HG03025 (cell line): ENCODE results near the gene ASIC4.

Experiments
- ATAC-seq: cut with Tn5 transposase; IDR thresholded peaks from one replicate; pipeline ENCODE4 v1.9.1; 2021; ENCODE audit warnings: mild to moderate bottlenecking, moderate library complexity; ENCODE audit not compliant: unreplicated experiment, low FRiP score

The ASIC4 gene

DNA sequence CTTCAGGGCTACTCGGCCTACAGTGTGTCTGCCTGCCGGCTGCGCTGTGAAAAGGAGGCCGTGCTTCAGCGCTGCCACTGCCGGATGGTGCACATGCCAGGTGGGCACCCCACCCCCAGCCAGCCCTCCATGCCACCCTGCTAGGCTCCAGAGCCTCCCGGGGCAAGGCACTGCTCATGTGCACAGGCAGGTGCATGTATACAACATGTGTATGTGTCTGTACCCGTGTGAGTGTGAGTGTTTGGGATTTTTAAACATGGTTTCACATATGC, 18.0 kb downstream of the ASIC4 start:
- no peak for ATAC-seq

DNA sequence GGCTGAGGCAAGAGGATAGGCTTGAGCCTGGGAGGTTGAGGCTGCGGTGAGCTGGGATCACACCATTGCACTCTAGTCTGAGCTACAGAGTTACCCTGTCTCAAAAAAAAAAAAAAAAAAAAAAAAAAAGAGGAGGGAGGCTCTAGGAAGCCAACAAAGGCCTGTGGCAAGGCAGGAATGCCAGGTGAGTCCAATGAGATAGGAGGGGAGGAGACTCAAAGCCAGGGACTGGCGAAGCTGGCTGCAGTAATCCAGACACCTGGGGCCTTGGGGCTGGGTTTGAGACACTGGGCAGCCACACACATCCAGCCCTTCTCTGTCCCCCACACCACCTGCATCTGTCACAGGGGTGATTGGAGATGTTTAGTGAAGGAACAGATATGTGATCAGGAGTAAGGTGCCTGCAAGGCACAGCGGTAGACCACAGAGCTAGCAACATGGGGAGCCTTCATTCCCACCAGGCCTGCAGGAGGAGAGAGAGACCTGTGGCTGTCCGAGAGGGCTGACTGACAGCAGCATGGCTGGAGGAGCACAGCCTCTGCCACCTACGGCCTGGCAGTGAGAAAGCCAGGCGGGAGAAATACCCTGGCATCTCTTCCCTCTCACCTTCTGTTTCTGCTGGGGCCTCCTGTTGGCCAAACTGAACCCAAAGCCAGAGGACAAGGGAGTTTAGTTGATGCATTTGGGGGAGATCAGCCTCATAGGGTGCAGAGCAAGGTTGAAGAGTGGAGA, 19.8 kb downstream of the ASIC4 start:
- no peak for ATAC-seq

DNA sequence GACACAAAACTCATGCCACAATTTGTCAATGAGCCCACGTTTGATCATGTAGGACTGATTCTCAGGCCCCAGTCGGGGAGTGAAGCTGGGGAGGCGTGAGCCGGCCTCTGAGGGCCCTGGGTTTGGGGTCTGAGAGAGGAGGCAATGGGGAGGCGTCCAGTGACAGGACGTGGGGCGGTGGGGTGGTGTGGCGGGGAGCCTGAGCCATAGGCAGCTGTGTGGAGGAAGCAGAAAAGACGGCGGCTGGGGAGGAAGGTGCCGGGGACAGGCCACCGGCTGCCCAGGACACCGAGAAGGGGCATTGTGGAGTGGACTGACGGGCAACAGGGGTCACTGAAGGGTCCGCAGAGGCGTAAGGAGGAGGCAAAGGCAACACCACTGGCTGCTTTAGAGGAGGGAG, 22.1 kb downstream of the ASIC4 start:
- no peak for ATAC-seq

DNA sequence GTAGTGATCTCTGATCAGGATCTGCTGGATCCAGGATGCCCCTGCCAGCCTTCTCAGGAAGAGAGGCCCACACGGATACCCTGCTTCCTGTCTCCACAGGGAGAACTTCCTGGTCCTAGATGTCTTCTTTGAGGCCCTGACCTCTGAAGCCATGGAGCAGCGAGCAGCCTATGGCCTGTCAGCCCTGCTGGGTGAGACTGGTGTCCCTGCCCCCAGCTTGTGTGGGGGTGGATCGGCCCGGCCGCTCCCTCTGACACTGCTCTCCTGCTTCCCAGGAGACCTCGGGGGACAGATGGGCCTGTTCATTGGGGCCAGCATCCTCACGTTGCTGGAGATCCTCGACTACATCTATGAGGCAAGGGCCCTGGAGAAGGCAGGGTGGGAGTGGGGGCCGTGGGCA, 22.7 kb downstream of the ASIC4 start:
- no peak for ATAC-seq

DNA sequence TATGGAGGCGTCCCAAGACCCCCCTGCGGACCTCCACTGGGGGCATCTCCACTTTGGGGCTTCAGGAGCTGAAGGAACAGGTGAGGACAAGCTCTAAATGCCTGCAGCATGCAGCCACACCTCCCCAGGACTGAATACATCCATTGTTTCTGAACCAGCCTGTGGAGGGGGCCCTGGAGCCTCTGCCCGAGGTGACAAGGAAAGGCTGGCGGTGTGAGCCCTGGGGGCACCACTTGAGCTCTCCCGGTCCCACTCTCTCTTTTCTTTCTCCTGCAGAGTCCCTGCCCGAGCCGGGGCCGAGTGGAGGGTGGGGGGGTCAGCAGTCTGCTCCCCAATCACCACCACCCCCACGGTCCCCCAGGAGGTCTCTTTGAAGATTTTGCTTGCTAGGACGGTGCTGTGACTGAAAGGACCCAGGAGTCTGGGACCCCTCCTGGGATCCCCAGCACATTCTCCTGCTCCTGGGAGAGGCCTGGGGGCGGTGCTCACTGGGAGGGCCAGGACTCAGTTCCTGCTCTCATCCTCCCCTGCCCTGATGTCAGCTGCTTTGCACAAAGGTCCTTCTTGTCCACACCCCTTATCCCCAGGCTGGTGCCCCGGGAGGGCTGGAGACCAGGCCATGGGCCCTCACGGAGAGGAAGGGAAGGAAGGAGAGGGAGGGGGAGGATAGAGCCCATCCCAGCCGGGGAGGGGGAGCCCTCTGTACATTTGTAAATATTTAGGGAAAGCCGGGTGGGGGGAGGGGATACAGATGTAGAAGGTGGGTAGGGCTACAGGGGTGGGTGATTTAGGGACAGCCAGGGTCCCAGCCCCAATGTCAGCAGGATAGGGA, 23.6 kb downstream of the ASIC4 start:
- no peak for ATAC-seq

DNA sequence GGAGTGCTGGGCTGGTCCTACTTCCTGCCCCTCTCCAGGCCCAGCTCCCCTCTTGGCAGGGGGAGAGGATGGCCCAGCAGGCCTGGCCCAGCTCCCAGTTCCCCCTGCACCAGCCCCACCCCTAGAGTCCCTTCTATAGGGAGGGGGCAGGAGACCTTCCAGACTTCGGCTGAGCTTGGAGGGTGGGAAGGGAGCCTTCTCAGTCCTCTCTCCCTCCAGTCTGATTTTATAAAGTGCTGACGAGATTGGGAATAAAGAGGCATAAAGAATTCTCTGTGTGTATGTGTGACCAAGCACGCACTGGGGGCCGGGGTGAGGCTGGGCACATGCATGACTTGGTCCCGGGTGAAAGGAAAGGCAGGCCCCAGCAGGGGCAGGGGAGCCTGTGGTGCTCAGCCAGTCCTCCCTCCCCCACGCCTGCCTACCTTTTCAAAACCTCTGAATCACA, 24.2 kb downstream of the ASIC4 start:
- no peak for ATAC-seq

DNA sequence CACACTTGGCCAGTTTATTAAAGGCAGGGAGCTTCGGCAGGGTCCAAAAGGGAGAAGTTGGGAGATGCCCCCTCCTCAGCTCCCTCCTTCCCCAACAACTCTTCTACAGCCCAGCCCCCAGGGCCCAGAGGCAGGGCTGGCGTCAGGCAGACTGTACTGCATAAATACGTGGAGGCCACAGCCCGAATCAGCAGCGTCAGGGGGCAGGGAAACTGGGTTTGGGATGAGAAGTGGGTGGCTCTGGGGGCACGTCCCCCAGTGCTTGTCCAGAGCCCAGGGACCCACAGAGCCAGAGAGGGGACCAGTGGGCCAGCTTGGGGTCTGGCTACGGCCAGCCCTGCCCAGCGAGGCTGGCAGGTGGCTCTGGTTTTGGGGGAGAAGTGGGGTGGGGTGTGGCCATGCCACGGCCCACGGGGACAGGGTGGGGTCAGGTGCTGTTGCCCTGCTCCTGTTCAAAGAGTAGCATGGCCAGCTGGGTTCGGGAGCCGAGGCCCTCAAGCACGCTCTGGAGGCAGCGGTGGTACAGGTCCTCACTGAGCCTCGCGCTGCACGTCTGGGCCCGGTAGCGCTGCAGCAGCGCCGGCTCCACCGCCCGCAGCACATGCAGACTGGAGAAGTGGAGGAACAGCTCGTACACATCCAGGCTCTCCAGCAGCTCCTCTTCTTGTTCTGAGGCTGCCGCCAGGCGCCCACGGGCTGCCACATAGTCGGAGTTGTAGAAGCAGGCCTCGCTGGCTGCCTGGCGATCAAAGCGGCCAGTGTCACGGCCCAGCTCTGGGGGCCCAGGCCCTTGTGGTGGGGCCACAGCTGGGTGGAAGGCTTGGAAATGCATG, 24.9 kb downstream of the ASIC4 start:
- no peak for ATAC-seq

DNA sequence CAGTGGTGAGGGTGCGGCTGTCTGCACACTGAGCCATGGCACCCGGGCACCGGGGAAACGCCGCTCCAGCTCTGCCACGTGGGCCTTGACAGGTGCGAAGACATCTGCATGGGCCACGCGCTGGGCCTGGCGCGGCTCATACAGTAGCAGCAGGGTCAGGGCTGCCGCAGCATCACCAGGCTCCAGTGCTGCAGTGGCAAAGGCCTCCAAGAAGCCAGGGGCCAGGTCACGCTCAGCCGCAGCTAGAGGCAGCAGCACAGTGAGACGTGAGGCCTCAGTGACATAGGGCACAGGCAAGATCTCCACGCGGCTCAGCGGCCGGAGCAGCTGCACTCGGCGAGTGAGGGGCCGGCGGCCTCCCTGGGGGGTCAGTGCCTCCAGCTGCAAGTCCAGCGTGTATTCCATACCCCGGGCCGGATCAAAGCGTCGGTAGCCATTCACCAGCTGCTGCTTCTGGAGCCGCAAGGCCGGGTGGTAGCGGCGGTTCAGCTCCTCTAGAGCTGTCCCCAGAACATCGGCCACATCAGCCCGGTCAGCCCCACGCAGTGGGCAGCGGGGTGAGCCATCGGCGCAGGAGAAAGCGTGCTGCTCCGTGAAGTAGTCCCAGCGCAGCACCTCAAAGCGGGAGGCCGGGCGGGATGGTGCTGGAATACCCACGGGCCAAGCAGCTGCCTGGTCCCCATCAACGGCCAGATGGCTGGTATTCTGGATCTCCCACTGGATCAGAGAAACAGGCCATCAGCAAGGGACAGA, 25.8 kb downstream of the ASIC4 start:
- ATAC-seq = no peak

DNA sequence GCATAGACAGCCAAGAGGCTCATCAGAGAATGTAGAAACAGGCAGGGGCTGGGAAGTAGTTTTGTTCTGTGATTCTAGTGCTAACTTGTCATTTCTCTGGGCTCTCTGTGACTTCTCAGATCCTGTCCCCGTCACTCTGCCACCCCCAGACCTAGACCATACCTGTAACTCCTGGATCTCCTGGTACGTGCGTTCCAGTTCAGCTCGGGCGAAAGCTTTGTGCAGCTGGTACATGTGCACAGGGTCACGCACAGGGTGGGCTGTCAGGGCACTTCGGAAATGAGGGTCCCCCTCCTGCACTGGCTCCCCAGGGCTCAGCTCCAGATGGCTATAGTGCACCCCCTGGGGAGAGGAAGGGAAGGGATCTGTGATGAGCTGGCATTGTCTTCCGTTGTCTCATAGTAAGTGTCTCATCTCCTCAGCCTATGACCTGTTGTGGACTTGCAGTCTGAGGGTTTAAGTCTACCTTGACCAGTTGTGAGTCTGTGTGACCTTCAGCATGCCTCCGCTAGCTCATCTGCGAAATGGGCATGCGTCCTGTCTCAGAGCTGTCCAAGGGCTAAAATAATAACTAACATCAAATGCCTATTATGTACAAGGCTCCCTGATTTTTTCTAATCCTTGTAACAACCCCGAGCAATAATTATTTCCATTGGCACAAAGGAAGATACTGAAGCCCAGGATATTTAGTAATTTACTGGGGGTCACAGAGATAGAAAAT, 26.7 kb downstream of the ASIC4 start:
- ATAC-seq = no peak

DNA sequence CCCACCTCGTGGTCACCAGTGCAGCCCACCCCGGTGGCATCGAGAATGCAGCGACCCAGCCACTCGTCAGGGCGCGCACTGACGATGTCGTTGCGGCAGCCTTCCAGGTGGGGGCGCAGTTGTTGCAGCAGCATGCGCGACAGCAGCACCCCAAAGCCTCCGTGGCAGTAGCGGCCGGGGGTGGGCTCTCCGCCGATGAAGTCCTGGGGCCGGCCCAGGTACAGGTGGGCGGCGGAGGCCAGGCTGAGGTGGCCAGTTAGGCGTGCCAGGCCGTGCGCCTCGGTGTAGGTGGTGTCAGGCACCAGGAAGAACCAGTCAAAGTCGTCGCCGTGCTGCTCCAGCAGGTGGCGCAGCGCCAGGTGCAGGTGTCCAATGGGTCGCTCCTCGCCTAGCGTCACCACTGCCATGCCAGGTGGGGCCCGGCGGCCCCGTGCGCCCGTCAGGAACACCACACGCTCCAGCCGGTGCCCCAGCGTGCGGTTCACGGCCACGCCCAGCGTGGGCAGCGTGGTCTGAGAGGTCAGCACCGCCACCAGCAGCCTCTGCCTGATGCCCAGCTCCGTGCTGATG, 27.4 kb downstream of the ASIC4 start:
- ATAC-seq = peak; percentile 45

DNA sequence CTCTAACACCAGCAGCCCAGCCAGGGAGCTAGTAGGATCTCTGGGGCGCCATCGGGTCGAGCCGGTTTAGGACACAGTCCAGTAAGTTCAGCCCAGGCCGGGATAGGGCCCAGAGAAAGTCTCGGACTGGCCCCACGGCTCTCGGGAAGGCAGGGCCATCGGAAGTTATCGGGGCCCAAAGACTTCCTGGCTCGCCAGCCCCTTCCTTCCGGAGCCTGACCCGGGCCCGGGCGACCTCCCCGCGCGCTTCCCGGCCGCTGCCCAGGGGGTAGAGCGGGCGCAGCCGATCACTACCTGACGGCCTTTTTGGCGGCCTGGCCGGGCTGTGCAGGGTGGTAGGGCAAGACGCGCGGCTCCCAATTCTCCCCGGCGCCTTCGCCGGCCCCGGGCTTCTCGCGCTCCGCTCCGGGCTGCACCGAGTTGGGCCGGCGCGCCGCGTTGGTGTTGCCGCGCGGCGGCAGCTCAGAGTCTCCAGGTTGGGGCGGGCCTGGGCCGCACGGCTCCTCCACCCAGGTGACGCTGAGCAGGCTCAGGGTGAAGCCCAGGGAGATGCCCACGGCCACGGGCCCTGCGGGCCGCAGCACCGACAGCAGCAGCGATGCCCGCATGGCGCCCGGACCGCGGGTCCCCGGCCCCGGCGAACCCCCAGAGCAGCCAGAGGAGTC, 28.8 kb downstream of the ASIC4 start:
- peak; percentile 39 for ATAC-seq

DNA sequence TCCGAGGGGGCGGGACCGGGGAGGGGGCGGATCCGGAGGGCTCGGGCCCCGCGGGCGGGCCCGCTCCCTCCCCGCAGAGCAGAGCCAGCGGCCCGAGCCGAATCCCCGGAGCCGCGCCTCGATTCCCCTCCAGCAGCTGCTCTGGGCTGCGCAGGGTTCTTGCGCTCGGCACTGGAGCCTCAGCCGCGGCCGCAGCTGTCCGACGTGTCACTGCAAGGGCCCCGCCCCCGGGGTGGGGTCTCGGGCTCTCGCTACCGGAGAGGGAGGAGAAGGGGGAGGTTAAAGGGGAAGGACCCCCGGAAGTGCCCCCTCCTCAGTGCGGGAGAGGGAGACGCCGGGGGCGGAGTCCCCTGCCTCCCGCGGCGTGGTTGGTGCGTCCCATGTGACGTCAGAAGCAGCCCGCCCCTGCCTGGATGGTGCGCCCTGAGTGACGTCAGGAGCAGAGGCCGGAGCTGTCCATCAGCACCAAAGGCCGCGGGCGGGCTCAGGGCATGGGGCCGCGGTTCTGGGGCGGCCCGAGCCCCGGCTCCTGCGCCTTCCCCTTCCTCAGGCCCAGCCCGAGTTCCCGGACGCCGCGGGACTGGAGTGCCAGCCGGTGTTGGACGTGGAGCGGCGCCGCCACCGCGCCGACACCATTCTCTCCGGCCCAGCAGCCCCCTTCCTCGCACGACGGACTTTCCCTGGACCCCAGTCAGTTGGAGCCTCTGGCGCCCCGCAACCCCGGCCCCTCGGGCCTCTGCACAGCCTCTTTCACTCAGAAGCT, 29.5 kb downstream of the ASIC4 start, which contains the start of the genes CHPF and TMEM198:
TSS of gene CHPF (minus strand) at position 214 of the 763 bp plus-strand sequence. CDS start 271 bp downstream, outside the sequence.
TSS of gene TMEM198 (plus strand) at position 433 of the 763 bp plus-strand sequence. CDS start 700 bp downstream, outside the sequence.
- peak; percentile 77 for ATAC-seq

DNA sequence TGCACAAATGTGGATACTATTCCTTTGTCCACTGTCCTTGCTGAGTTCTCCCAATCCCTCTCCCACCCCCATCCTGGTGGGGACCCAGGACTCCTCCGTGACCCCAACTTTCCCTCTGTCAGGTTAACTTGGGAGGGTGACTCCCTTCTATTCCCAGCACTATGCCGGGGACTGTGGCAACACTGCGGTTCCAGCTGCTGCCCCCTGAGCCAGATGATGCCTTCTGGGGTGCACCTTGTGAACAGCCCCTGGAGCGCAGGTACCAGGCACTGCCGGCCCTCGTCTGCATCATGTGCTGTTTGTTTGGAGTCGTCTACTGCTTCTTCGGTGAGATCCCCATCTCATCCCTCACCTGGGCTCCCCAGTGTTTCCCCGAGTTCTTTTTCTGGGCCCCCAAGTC, 30.3 kb downstream of the ASIC4 start:
- no peak for ATAC-seq

DNA sequence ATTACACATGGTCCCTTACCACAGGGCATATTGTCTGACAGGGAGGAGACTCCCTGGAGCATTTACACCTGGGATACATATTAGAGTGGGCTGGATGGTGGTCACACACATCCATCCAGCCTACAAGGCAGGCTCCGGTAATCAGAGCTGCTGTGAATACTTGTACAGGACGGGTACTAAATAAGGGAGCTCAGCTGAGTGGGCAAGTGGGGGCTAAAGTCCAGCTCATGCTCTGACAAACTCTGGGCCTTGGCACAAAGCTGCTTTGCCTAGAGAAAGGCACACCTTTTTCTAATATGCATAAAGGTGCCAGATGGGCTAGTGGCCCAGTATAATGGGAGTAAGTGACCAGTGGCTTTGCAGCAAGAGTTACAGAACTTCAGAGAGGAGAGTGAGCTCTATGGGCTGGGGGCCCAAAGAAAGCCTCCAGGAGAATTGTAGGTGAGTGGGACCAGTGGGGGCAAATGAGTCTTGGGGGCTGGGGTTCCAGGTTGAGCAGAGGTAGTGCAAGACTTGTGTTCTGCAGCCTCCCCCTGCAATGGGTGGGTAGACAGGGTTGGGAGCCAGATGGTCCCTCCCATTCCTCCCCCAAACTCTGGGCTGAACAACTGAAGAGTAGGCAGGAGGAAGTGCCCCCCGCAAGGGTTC, 31.1 kb downstream of the ASIC4 start:
- no peak for ATAC-seq

DNA sequence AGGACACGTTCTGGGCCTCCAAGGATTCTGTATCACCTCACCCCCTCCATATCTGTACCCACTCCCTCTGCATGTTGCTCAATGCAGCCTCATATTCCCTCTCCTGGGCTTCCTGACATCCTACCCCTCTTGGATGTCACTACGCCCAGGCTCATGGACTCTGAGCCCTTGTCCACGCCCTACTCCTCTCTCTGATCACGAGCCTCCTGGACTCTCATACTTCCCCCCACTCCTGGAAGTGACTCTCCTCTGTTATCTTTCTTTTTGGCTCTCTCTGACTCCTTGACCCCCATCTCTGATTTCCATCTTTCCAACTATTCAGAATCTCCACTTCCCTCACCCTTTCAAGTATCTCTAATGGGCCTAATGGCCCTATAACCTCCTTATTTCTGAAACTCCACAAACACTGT, 31.7 kb downstream of the ASIC4 start:
- no peak for ATAC-seq

DNA sequence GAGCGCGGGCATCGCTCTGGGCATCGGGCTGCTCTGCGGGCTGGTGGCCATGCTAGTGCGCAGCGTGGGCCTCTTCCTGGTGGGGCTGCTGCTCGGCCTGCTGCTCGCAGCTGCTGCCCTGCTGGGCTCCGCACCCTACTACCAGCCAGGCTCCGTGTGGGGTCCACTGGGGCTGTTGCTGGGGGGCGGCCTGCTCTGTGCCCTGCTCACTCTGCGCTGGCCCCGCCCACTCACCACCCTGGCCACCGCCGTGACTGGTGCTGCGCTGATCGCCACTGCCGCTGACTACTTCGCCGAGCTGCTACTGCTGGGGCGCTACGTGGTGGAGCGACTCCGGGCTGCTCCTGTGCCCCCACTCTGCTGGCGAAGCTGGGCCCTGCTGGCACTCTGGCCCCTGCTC, 33.3 kb downstream of the ASIC4 start:
- ATAC-seq = no peak

DNA sequence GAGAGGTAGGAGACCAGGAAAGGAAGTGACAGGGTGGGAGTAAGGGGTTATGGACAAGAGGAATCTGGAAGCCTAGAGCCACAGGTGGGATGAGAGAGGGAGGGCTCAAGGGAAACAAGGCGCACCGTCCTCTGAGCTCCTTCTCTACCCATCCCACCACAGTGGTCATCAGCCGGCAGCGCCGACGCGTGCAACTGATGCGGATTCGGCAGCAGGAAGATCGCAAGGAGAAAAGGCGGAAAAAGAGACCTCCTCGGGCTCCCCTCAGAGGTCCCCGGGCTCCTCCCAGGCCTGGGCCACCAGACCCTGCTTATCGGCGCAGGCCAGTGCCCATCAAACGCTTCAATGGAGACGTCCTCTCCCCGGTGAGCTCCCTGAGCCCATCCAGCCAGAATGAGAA, 34.7 kb downstream of the ASIC4 start:
- ATAC-seq = no peak

DNA sequence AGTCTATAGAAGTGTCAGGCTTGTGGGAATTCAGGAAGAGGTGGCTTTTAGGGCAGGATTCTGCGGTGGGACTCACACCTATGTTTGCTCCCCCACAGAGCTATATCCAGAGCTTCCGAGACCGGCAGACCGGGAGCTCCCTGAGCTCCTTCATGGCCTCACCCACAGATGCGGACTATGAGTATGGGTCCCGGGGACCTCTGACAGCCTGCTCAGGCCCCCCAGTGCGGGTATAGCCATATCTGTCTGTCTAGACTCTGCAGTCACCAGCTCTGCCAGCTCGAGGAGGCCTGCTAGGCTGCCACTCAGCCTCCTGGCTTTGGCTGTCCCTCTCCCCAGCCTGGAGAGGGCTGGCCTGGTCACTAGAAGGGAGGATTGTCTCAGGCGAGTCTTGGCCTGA, 35.3 kb downstream of the ASIC4 start:
- no peak for ATAC-seq
